ENCODE results near the gene ARMC3.

DNA sequence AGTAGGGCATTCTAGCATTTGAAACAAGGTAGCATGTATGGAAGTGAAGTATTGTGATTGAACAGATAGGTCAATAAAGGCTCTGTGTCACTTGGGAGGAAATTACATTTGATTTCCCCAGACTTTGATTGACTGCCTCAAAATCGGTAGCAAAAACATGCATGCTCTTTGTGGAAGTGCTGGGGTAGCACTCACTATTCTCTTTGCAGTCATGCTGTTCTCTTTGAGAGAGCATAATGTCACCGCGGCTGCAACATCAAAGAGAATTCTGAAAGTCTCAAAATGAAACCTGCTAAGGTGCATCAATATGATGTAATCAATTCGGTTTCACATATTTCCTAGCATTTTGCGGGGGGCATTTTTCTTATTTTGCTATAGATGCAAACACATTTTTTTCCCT, 64.2 kb downstream of the ARMC3 start:
- peak; percentile 62 for TF ChIP-seq EP300 (conservative IDR thresholded peaks at IDR 0.05; ENCODE audit: poor library complexity, severe bottlenecking)
- TF ChIP-seq CTCF (IDR thresholded peaks at IDR 0.05; ENCODE audit: poor library complexity, severe bottlenecking) = no peak
- no peak for TF ChIP-seq EZH2 (IDR thresholded peaks at IDR 0.05; ENCODE audit: borderline replicate concordance, insufficient read depth, low read length, poor library complexity, severe bottlenecking)
